ENCODE data around the gene RMDN3. TPM values are rescaled to one million over a fixed set of nuclear protein-coding genes. Genes with fewer than 3 reads are reported as not detected.
A peak's percentile ranks its signal among the peaks of the same experiment; 100 is the strongest.

The RMDN3 gene
- 10 to 100 TPM; 12.4 to 14.4 TPM for total RNA-seq

DNA sequence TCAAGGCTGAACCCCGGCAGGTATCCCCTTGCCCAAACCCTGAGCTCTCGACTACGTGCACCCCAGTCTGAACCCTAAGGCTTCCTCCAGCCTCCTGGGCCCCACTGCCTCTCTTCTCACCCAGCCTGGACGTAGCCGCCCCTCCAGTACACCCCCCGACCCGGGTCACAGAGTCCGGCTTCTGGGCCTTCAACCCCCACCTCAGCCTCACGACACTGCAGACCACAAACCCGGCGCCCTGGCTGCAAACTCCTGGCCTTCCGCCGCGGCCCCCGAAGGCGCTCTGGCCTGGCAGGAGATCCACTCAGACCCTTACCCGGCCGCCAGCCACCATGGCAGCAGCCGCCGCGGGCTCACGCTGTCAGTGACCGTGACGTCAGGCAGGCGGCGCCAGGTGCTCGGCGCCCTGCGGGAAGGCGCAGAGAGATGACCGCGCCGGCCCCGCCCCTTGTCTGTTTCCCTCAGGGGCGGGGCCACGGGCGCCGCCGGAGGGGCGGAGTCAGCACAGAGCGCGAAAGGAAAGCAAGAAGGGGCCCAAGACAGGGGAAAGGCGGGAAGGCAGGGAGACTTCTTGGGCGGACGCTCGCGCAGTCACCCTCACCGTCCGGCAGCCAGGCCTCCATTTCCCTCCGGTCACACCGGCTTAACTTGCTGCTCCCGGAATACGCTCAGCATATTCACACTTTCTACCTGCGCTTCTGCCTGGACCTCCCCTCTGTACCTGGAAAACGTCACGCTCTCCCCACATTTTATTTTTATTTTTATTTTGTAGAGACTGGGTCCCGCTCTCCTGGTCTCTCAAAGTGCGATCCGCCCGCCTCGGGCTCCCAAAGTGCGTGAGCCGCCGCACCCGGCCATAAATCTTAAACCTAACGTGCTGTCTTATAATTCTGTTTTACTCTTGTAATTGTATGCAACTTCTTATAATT is at the start of gene RMDN3:
Gene RMDN3, minus strand, starts transcription at position 372 of the 929 bp plus-strand sequence. CDS start 471 bp downstream, outside the sequence.
- DNase-seq (ENCODE audit: low spot score) = peak; percentile 91
- H3K27me3 ChIP-seq = no peaks in the 10 kb centered on the region
- H3K27ac ChIP-seq = peak within 1 kb of the TSS; percentile 67 to 80
- peak within 1 kb of the TSS; percentile 64 to 92 for H3K4me3 ChIP-seq
- no peaks in the 10 kb centered on the region for H3K9me3 ChIP-seq
- peak in 1 of 2 donors; percentile 38 for TF ChIP-seq CTCF (IDR thresholded peaks at IDR 0.05)
- peaks cover 0 to 14% of the 10 kb centered on the region in 2 donors for H3K4me1 ChIP-seq
- H3K36me3 ChIP-seq = peaks cover 23% of the 10 kb centered on the region

DNA sequence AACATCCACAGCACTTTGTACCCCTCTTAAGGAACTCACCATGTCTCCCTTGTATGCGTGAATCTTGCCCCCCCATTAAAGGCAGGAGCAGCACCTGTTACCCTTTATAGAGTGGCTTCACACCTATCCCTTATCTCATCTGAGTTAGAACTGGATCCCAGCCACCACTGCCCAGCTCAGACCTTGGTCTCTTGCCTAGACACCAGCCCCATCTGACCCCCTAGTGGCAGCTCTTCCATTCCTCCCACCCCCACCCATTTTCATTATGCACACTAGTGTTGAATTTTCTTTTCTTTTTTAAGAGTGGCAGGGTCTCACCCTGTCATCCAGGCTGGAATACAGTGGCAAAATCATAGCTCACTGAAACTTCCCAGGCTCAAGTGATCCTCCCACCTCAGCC is 48.6 kb upstream of the RMDN3 start:
- Histone ChIP-seq H3K4me1 (peaks cover 0 to 26% of the 10 kb centered on the region in 2 donors), H3K27ac (no peak overlapping the region), H3K4me3 (no peak overlapping the region), H3K9me3 (no peaks in the 10 kb centered on the region), H3K27me3 (no peaks in the 10 kb centered on the region), H3K36me3 (no peaks in the 10 kb centered on the region)
- no peak for DNase-seq (ENCODE audit: low spot score)
- no peak for TF ChIP-seq CTCF (IDR thresholded peaks at IDR 0.05)

GRCh38 chr15:40803076-40803475 is 48.0 kb upstream of the RMDN3 start:
- Histone ChIP-seq H3K36me3 (no peaks in the 10 kb centered on the region), H3K27me3 (no peaks in the 10 kb centered on the region), H3K4me3 (no peak overlapping the region), H3K4me1 (peaks cover 0 to 20% of the 10 kb centered on the region in 2 donors), H3K9me3 (no peaks in the 10 kb centered on the region), H3K27ac (no peak overlapping the region)
- DNase-seq (ENCODE audit: low spot score) = no peak
- TF ChIP-seq CTCF (IDR thresholded peaks at IDR 0.05) = no peak

- Histone ChIP-seq H3K27me3 (no peaks in the 10 kb centered on the region), H3K4me3 (no peak overlapping the region), H3K4me1 (peaks cover 0 to 9% of the 10 kb centered on the region in 2 donors), H3K9me3 (no peaks in the 10 kb centered on the region), H3K36me3 (no peaks in the 10 kb centered on the region), H3K27ac (no peak overlapping the region)
- DNase-seq (ENCODE audit: low spot score) = no peak
- no peak for TF ChIP-seq CTCF (IDR thresholded peaks at IDR 0.05)
These were observed 44.5 kb upstream of the RMDN3 start for GRCh38 chr15:40799523-40799922.

DNA sequence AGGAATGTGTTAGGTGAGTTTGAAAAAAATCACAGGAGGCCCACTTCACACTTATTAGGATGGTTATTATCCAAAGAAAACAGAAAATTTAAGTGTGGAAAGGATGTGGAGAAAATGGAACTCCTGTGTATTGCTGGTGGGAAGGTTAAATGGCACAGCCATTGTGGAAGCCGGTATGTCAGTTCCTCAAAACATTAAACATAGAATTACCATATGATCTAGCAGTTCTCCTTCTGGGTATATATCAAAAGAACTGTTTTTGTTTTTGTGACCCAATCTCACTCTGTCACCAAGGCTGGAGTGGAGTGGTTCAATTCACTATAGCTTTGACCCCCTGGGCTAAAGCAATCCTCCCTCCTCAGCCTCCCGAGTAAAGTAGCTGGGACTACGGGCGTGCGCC is 41.5 kb upstream of the RMDN3 start:
- no peak for TF ChIP-seq CTCF (IDR thresholded peaks at IDR 0.05)
- no peaks in the 10 kb centered on the region for H3K9me3 ChIP-seq
- no peaks in the 10 kb centered on the region for H3K36me3 ChIP-seq
- no peak overlapping the region for H3K4me3 ChIP-seq
- no peaks in the 10 kb centered on the region for H3K4me1 ChIP-seq
- H3K27ac ChIP-seq = no peak overlapping the region
- no peaks in the 10 kb centered on the region for H3K27me3 ChIP-seq
- DNase-seq (ENCODE audit: low spot score) = no peak
